GM12873 (cell line): Measurements from ENCODE around the gene ARHGEF11.

Source experiments
- CTCF ChIP-seq: IDR thresholded peaks from 2 replicates; pipeline ENCODE4 v1.5.1; 2012; ENCODE audit warnings: low read depth, mild to moderate bottlenecking, moderate library complexity, low read length, control low read depth; ENCODE audit not compliant: insufficient read depth; ENCODE audit errors: missing control alignments

ARHGEF11 gene

GRCh38 chr1:156898971-156899664, 146.4 kb downstream of the ARHGEF11 start:
- no peak for TF ChIP-seq CTCF

- no peak for TF ChIP-seq CTCF
These were observed 147.4 kb downstream of the ARHGEF11 start for GRCh38 chr1:156898161-156898566.

- no peak for TF ChIP-seq CTCF
These were observed 148.3 kb downstream of the ARHGEF11 start for GRCh38 chr1:156897078-156897825.

DNA sequence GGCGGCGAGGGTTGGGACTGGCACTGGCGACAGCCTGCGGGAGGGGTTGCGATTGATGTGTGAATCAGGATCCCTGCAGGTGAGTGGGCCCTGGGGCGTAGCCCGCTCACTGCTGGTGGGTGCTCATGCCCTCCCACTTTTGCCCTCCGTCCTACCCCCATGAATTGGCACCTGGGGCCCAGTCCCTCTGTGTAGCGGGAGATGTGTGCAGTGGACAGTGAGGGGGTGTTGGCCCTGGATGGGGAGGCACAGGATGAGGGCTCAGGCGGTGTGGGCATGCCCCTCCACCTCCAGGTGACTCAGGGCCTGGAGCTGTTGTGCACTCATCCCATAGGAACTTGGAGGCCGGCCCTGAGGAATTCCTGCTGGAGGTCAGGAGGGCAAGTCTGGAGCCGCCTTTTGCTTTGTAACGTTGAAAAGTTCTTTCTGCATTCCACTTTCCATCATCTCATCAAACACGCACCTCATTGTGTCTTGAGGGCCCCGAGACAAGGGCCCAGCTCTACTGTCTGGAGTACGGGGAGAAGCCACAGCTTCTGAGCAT, 149.0 kb downstream of the ARHGEF11 start:
- no peak for TF ChIP-seq CTCF

DNA sequence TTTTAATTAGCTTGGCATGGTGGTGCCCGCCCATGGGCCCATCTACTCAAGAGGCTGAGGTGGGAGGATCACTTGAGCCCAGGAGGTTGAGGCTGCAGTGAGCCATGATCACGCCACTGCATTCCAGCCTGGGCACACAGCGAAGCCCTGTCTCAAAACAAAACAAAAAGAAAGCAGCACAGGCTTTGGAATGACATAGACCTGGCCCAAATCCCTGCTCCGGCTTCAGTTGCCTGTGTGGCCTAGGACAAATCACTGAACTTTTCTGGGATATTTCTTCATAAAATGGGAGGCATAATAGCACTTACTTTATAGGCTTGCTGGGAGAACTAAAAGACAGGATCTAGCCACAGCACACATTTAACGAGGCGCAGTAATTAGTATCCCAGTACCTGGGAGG, 149.6 kb downstream of the ARHGEF11 start:
- TF ChIP-seq CTCF, result no peak

DNA sequence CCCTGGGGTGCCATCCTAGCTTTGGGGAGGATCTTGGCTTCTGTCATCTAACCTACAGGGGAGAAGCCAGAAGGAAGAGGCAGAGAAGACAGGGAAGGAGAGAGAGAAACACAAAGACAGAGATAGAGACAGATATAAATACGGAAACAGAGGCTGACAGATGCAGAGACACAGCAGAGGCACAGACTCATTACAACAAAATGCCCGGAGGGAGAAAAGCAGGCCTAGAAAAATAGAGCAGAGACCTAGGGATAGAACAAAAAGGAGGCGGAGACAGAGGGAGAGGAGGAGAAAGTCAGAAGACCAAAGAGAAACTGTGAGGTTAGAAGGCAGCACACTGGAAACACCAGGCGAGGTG, 150.1 kb downstream of the ARHGEF11 start:
- TF ChIP-seq CTCF, result no peak

DNA sequence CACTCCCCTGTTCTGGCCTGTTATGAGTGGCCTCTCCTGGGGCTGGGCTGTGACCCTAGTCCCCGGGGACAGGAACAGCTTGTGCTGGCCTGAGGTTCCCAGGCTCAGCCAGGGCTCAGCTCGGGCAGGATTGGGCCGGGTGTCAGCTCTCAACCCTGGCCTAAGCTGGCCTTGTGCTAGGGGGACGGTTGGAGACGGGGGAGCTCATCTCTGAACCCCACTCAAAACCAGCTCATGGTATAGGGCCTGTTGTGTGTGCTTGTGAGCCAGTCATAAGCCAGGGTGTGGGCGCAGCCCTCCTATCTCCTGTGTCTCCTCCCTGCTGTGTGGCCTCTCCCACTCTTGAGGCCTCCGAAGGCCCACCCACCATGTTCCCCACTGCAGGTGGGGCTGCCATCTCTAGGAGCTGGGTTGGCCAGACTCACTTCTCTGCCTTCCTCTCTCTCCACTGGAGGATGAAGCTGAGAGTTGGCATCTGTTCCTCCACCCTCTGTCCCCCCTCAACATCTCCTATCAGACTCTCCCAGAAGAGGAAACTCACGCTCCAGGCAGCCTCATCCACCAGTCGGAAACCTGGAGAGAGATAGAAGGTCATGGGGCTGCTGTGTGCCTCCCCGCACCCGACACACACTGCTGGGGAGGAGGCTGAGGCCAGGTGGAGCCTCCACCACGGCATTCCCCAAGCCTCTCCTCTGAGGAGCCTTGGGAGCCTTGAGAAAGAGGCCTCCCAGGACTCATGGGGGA, 150.7 kb downstream of the ARHGEF11 start:
- no peak for TF ChIP-seq CTCF
